Stimulated activated CD4-positive, alpha-beta T cell treated with anti-CD3 and anti-CD28 coated beads, Interleukin-15, amount 100 ng/mL, for 24 hours (primary cell): ENCODE measurements around the gene ADAMTSL3.

ENCODE experiments used
- DNase-seq: peaks from one replicate; pipeline ENCODE4 v3.0.0-alpha.2; 2020

Gene ADAMTSL3, protein sequence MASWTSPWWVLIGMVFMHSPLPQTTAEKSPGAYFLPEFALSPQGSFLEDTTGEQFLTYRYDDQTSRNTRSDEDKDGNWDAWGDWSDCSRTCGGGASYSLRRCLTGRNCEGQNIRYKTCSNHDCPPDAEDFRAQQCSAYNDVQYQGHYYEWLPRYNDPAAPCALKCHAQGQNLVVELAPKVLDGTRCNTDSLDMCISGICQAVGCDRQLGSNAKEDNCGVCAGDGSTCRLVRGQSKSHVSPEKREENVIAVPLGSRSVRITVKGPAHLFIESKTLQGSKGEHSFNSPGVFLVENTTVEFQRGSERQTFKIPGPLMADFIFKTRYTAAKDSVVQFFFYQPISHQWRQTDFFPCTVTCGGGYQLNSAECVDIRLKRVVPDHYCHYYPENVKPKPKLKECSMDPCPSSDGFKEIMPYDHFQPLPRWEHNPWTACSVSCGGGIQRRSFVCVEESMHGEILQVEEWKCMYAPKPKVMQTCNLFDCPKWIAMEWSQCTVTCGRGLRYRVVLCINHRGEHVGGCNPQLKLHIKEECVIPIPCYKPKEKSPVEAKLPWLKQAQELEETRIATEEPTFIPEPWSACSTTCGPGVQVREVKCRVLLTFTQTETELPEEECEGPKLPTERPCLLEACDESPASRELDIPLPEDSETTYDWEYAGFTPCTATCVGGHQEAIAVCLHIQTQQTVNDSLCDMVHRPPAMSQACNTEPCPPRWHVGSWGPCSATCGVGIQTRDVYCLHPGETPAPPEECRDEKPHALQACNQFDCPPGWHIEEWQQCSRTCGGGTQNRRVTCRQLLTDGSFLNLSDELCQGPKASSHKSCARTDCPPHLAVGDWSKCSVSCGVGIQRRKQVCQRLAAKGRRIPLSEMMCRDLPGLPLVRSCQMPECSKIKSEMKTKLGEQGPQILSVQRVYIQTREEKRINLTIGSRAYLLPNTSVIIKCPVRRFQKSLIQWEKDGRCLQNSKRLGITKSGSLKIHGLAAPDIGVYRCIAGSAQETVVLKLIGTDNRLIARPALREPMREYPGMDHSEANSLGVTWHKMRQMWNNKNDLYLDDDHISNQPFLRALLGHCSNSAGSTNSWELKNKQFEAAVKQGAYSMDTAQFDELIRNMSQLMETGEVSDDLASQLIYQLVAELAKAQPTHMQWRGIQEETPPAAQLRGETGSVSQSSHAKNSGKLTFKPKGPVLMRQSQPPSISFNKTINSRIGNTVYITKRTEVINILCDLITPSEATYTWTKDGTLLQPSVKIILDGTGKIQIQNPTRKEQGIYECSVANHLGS (N-terminal part only)

DNA sequence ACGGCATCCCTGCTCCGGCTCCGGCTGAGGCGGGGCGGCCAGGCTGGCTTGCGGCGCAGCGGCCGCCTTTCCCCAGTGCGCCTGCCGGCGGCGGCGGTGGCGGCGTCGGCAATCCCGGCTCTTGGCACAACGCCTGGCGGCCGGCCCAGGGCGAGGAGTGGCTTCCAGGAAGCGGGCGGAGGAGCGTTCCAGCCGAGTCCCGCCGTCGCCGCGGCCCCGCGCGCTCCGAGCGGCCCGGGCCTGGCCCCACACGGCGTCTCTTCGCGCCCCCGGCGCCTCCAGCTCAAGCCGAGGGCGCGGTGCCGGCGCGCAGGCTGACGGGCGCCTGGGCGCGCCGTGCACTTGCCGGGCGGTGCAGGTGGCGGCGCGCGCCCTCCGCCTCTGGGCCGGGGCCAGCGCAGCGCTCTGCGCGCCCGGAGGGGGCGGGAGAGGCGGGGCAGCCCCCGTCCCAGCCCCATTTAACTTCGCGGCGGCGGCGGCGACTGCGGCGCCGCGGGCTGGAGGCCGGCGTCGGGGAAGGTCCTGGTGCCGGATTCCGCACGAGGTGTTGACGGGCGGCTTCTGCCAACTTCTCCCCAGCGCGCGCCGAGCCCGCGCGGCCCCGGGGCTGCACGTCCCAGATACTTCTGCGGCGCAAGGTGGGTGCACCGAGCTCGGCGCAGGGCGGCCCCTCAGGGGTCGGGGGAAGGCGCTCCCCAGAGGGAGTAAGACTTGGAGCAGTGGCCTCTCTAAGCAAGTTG, at the start of gene ADAMTSL3:
ADAMTSL3 (plus strand) TSS at position 485 of the 740 bp plus-strand sequence. CDS start 1,639 bp downstream, outside the sequence.
- DNase-seq, result no peak

DNA sequence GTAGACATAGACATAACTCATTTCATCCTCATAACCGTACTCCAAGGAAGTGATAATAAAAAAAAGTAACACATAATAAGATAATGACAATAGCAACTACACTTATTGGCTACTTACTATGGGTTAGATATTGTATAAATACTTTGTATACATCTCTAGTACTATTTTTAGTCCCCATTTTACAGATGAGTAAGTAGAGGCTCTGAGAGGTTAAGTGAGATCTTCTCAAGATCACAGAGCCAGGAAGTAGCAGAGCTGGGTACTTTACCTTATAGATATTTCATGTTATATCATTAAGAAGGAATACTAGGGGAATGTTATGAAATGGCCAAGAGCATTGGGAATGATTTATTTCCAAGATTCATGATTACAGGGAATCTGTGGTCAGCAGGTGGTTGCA, 49.4 kb upstream of the ADAMTSL3 start:
- DNase-seq, result no peak

DNA sequence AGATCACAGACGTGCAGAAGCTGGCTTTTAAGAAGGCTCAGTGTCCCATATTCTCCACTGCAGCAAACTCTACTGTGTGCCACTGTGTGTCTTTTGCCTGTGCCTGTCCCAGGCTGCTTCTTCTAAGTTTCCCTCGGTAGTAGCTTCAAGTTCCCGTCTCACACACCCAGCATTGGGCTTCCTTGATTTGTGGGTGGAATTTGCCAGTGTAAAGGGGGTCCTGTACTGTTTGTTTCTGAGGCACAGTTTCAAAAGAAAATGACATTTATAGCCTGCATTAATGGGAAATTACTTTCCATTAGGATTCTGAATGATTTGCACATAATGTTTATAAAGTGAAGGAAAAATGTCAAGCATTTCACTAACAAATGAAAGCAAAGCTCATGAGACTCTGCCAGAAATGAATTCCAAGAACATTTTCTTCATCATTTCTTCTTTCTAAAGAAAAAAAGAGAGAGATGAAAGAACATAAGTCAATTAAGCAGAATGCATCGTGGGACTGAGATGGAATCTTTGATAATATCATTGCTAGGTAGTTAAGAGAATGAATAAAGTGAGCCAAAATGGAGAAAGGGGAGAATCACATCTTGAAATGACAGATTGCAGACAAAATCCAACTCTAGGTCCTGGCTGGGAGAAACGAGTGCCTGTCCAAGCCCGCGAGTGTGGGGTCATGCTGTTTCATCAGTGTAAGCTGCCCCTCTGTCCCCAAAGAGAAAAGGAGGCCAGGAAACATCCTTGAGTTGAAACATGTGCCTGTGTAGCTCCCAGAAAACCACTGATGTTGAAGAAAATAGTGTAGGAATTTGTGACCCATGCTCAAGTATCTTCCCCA, 48.6 kb upstream of the ADAMTSL3 start:
- DNase-seq, result no peak

DNA sequence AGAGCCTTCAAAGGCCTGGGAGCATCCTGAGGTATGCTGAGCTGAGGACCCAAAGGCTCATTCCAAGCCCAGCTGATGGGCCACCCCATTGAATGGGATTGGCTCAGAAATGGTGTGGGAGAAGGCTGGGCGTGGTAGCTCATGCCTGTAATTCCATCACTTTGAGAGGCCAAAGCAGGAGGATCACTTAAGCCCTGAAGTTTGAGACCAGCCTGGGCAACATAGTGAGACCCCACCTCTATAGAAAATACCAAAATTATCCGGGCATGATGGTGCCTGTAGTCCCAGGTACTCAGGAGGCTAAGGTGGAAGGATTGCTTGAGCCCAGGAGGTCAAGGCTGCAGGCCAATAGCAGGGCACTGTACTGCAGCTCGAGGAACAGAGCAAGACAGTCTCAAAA, 43.8 kb upstream of the ADAMTSL3 start:
- no peak for DNase-seq

DNA sequence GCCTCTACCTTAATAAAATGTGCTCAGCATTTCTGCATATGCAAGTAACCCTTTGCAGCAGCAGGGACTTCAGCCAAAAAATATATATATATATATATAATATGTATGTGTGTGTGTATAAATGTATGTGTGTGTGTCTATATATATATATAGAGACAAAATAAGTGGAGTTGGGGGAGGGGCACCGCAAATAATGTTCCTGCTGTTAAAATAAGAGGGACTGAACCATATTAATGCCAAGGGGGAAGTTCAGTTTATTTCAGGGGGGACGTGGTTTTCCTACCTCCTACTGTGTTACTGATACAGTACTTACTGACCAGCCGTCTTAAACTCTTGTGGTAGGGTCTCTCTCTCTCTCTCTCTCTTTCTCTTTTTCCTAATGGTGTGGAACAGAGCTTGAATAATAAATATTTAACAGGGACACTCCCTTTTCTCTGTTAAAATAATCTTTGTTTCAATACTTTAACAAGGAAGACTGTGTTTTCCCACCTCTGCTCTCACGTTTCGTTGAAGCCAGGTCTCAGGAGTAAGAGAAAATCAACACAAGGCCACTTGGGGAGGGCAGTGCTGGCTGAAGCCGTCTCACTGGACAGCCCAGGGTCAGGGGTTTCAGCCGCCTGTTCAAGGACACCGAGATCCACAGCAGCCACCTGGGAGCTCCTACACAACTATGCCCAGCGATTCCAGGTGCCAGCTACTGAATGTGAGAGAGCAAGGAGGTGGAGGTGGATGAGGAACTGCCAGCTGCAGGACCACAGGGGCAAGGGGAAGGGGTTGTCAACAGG, 42.8 kb upstream of the ADAMTSL3 start:
- DNase-seq, result no peak

DNA sequence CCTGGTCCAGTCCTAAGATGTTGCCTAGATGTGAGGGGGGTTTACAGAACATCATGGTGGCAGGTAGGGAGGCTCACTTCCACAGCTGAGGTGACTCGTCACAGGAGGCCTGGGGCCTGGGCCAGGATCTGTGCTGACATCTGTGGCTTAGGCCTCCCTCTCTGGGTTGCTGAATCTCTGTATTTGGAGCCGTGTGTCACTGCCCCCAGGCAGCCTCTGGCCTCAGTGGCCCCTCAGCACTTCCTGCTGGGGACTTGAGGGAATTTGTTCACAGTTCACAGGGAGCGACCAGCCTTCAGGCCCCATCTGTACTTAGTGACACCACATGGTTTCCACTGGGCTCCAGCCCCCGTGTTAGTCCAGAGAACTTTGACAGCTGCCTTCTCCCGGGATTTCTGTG, 41.7 kb upstream of the ADAMTSL3 start:
- DNase-seq, result no peak

DNA sequence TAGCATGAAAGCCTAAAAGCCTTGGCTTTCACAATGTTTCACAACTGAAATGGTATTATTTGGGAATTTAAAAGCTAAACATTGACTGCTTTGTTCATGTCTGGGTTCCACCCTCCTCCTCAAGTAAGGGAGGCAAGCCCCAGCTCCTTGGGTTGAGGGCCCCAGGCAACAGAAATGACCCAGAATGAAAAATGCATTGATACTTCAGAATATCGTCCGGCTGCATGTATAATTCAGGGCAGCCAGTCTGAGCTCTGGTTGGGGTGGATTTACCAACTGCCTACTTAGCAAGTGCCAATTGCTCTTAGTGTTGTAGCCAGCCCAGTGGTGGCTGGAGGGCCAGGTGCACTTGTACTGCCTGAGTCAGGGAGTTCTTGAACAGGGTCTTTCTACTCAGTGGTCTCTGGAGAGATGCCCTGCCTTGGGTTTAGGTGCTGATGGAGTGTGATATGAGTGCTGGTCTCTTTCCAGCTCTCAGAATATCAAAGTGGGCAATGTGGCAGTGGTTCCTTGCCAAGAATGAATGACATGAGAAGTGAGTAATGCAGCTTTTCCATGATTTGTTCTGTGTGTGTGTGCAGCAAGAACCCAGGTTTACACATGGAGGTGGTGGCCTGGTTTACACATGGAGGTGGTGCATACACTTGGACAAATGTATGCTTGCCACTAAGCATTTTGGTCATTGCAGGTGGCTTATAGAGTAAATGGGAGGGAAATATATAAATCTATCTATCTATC, 40.9 kb upstream of the ADAMTSL3 start:
- DNase-seq, result no peak

DNA sequence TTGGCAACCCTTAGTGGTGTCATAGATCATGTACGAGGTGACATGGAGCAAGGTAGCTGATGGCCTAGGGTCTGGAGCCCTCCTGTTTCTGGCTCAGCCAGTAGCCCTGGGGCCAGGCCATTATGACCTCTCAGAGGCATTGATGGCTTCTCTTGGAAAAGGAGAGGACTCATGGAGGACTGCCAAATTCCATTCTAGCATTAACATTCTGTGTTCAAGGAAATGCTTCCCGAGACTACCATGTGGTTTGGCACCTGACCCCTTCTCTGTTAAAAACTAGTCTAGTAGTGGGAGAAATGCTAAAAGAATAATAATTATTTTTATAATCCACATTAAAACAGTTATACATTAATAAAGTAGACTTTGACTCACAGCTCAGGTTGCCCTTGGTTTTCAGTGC, 40.2 kb upstream of the ADAMTSL3 start:
- no peak for DNase-seq

DNA sequence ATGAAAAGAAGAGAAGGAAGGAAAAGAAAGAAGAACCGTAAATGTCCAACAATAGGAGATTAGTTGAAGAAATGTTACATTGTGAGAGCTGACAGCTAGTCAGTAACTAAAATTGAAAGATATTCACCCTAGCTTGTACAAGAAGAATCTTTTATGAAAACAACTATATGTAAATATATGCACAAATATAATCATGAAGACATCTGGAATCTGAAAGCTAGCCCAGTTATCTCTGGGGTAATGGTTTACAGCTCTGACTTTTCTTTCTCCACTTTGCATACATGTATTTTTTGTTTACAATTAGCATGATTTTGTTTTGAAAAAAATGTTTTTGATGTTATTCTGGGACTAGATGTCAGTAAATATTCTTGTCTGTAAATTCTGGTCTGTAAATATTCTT, 37.1 kb upstream of the ADAMTSL3 start:
- DNase-seq, result no peak

DNA sequence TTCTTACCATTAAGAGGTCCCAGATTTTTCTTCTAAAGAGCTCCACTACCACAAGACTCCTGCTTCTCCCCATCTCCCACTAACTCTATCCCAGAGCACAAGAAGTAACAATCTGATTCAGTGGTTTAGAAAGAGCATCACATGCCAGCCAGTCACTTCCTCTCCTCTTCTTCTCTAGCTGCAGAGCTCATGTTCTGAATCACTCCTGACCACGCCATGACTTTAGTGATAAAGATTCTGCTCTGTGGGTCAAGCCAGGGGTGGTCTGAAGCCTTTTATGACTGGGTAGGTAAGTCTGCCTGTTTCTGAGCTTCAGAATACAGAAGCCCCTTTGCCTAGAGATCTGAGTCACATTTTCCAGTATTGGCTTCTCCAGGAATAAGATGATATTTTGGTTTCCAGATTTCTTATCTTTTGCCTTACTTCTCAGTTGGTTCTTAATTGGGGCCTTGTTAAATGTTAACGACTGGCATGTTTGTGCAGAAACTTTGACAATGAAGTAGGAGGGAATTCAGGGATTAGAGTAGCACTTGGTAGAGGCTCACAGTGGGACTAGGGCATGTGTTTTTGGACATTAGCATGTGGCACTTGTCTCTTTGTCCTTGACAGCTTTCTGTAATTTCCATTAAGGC, 27.6 kb upstream of the ADAMTSL3 start:
- no peak for DNase-seq

DNA sequence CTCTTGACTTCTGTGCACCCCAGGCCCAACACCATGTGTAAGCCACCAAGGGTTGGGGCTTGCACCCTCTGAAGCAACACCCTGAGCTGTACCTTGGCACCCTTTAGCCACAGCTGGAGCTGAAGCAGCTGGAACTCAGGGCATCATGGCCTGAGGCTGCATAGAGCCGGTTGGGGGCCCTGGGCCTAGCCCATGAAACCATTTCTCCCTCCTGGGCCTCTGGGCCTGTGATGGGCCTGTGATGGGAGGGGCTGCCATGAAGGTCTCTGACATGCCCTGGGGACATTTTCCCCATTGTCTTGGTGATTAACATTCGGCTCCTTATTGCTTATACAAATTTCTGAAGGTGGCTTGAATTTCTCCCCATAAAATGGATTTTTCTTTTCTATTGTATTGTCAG, 22.4 kb upstream of the ADAMTSL3 start:
- no peak for DNase-seq

DNA sequence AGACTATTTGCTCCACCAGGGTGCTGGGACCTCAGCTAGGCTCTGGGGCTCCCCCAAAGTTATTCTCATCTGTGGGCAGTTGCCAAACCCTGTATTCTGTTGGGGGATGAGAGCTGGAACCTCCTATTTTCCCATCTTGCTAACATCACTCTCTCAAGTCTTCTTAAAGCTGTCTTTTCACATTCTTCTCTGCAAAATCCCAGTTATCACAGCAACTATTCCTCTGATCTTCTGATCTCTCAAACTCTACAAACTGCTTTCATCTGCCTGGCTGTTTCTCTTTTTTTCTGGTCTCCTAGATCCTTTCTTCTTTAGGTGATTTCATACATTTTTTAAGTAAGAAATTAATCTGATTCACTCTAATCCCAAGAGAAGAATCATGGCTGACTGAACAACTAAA, 10.7 kb upstream of the ADAMTSL3 start:
- DNase-seq, result no peak

DNA sequence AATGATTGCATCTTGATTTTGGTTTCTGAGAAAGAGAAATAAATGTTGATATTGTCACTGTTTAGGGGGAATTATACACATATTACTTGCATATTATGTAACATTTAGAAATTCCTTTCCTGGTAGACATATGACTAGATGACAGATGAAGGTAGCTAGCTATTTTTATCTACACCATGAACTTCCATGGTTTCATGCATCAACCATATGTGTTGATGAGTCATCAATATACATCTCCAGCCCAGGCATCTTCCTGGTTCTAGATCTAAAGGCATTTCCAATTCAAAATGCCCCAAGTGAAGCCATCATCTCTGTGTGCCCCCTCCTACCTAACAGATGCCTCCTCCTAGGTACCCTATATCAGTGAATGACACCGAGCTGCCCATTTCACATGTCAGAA, 9.5 kb upstream of the ADAMTSL3 start:
- DNase-seq, result no peak

DNA sequence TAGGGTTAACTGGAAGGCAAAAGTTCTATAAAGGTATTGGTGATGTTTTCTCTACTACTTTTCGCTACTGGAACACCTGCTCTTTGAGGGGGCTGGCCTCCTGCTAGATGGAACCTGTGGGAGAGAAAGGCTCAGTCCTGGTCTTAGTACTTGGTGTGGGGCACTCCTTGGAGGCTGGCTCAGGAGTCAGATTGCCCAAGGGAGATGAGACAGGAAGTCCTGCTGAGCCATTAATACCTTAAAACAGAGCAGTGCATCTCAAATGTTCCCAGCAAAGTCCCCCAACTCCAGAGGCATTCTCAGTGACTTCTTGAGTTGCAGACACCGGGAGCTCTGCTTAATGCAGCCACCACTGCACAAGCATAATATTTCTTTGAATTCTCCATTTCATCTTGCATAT, 3.1 kb upstream of the ADAMTSL3 start:
- no peak for DNase-seq

DNA sequence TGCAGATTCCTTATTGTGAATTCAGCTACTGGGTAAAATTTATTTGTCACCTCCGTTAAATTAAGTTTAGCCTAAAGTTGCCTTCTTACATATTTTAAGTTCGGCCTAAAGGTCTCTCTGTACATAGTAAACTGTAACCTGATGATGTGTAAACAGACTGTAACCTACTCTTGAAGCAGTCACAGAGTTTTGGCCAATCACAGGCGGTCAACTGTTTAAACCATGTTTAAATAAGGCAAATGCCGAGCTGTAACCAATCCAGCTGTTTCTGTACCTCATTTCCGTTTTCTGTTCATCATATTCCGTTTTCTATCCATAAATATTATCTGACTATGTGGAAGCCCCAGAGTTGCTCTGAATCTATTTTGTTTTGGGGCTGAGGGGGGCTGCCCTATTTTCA, 2.4 kb upstream of the ADAMTSL3 start:
- DNase-seq, result no peak

DNA sequence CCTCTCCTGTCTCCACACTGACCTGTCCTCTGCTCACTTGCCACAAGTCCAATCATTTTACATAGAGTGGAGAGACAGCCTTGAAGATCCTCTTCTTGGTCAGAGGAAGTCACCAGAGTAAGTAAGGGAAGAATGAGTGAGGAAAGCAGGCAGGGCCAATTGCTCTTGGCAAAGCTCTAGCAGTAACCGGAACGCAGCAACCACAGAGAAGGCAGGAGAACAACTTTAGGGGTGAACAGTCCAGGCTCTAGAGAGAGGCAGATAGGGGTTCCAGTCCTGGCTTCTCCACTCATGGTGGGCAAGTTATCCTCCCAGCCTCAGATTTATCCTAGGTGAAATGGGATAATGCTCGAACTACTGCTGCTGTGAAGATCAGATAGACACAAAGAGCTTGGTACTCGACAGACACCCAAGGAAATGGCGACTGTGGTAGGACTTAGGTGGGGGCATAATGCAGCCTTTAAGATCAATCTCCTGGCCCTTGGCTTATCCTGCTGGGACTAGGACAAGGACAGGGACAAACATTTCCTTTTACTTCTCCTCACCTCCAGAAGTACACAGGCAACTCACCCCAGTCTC, 1.2 kb upstream of the ADAMTSL3 start:
- no peak for DNase-seq

DNA sequence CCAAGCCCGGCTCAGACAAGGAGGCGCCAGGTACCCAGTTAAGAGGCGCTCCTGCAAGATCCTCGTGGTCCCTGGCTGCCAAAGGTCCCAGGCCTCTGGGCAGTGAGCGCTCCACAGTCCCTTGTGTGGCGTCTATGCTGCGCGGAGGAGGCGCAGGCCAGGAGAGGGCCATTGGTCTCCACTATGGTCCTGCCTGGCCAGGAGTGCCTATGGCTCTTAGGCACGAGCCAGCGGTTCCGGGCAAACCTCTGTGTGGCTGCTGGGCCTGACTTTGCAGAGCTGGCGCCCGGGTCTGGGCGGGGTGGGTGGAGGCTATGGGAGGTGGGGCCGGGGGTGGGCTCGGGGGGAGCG, 660 bp upstream of the ADAMTSL3 start:
- no peak for DNase-seq

DNA sequence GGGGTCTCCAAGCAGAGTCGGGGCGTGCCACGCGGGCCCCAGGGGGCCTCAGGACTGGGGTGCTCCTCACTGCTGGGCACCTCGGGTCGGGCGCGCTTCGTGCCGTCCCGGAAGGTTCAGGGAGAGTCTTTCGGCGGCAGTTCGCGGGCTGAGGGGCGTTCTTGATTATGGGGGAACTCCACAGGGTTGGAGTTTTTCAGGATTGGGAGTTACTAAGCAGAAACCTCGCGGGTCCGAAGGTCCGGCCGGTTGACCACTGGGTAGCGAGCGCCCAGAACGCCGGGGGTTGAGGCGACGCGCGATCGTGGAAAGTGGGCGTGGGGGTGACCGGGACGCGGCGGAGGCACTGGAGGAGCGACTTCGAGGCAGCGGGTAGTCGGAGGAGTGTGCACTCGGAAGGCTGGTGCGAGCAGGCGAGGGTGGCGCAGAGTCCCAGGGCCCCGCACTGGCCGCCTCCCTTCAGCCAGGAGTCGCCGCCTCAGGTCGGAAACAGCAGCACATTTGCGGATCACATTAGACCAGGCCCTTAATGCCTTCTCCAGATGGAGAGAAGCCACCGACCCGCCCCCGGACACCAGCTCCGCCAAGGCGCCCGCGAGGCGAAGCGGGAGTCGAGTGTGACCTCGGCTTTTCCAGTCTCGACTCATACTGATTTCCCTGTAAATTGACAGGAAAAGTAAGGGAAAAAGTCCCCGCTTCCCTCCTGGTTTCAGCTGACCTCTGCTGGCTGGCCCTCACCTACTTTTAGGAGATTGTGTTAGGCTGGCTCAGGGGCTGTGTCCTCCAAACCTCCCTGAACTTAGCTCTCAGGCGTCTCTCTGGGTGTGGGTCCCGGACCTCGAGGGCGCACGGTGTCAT, 685 bp downstream of the ADAMTSL3 start:
- DNase-seq, result no peak
